Right lobe of liver (tissue), 6 donors: Measurements from ENCODE around the gene SNX8. TPM values are rescaled to one million over a fixed set of nuclear protein-coding genes. Genes with fewer than 3 reads are reported as not detected.

Source experiments
- ATAC-seq, 4 donors: fragments of 200-7000 bp; cut with Tn5 transposase; one replicate each; pipeline ENCODE4 v1.9.1; 2020; ENCODE audit warnings: mild to moderate bottlenecking in 4 of 4, moderate library complexity in 4 of 4
- DNase-seq, 3 donors: peaks; one replicate each; pipeline ENCODE4 v3.0.0-alpha.2; 2020
- H3K27ac ChIP-seq, 3 donors: fragments of 200-600 bp; one replicate each; pipeline ENCODE4 v1.8.0; 2022
- H3K27me3 ChIP-seq, 2 donors: fragments of 200-600 bp; one replicate each; pipeline ENCODE4 v1.8.0; 2022
- H3K36me3 ChIP-seq, 4 donors: fragments of 200-600 bp; sonication (generic) in 1 of 4; one replicate each; pipeline versions ENCODE4 v1.5.1 to v1.8.0; 2017 to 2022; ENCODE audit warnings: control low read depth in 1 of 4
- H3K4me1 ChIP-seq, 4 donors: fragments of 200-600 bp; sonication (generic) in 1 of 4; one replicate each; pipeline versions ENCODE4 v1.5.1 to v1.8.0; 2017 to 2022; ENCODE audit warnings: control low read depth in 1 of 4
- H3K4me3 ChIP-seq, 3 donors: fragments of 200-600 bp; one replicate each; pipeline ENCODE4 v1.8.0; 2022
- H3K9me3 ChIP-seq, 4 donors: fragments of 200-600 bp; sonication (generic) in 1 of 4; one replicate each; pipeline versions ENCODE4 v1.5.1 to v1.8.0; 2017 to 2022; ENCODE audit warnings: control low read depth in 1 of 4
- CTCF ChIP-seq, 4 donors: fragments of 200-600 bp in 3 of 4; fragments of 450-650 bp in 1 of 4; IDR thresholded peaks; one replicate each; pipeline versions ENCODE4 v1.5.1 to v1.8.0; 2016 to 2022; ENCODE audit warnings: antibody characterized with exemption in 4 of 4, mild to moderate bottlenecking in 2 of 4
- POLR2A ChIP-seq: fragments of 450-650 bp; IDR thresholded peaks from one replicate; pipeline ENCODE4 v1.6.1; 2017; ENCODE audit warnings: antibody characterized with exemption, mild to moderate bottlenecking
- WGBS: methylation state at CpG from one replicate; pipeline ENCODE4 v1.1.6; 2018; ENCODE audit warnings: low coverage, low lambda C conversion rate; ENCODE audit not compliant: insufficient coverage; ENCODE audit errors: missing lambda C conversion rate; 5-methylcytosine and 5-hydroxymethylcytosine counted together
- intact Hi-C, 2 donors: fragments of 100-400 bp; cut with DNase I; formaldehyde crosslinking; loops; one replicate each; pipeline versions ENCODE4 v1.11.2 to v1.14.1; 2022
- total RNA-seq, 6 experiments: library from RNA; depleted of rRNA in 2 of 6; stranded (reverse); fragments of >200 nt in 2 of 6; fragmentation: NEBNext Ultra II Directional in 3 of 6; extraction: Animal tissue kit (Norgen Biotek cat#: 25700) in 3 of 6; gene quantifications; one replicate each; pipeline versions ENCODE4 v1.1.0 to v1.2.4, GENCODE V29; 2016 to 2023
- donor health status: DM: no; HTN: yes; CAD: no.
- donor health status: DM: no; HTN: no; CAD: no.
- donor health status: DM: no; HTN: no; CAD: no.
- donor health status: DM: no; HTN: yes; CAD: no.
- donor health status: DM: no; HTN: yes; CAD: no.

The SNX8 gene
- total RNA-seq, 6 experiments from 2014 or later: 9.1 to 26.2 (median 13.0) TPM

DNA sequence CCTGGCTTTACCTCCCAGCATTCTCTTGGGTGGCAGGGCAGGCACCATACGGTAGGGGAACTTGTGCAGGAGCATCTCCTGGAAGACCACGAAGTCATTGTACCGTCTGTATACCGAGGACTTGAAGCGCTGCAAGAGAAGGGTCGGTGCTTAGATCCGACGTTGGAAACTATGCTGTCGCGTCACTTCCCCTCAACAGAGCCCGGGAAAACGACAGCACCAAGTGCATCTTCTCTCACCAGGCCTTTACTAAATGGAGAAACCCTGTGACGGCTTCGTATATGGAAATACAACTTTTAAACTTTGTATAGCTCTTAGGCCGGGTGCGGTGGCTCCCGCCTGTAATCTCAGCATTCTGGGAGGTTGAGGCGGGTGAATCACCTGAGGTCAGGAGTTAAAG, 39.1 kb downstream of the SNX8 start:
- no peak overlapping the region for H3K4me3 ChIP-seq
- H3K36me3 ChIP-seq: no peaks in the 10 kb centered on the region
- H3K9me3 ChIP-seq: no peaks in the 10 kb centered on the region
- intact Hi-C loops: no loop called here
- 72% methylated on average over 8 of the region's 18 CpGs for WGBS
- peaks cover 0 to 5% (median 1%) of the 10 kb centered on the region in 4 donors for H3K4me1 ChIP-seq
- ATAC-seq: no peak
- H3K27me3 ChIP-seq: no peaks in the 10 kb centered on the region
- TF ChIP-seq CTCF (IDR thresholded peaks at IDR 0.05) (no peak), POLR2A (no peak)
- no peak for DNase-seq
- no peak overlapping the region for H3K27ac ChIP-seq

DNA sequence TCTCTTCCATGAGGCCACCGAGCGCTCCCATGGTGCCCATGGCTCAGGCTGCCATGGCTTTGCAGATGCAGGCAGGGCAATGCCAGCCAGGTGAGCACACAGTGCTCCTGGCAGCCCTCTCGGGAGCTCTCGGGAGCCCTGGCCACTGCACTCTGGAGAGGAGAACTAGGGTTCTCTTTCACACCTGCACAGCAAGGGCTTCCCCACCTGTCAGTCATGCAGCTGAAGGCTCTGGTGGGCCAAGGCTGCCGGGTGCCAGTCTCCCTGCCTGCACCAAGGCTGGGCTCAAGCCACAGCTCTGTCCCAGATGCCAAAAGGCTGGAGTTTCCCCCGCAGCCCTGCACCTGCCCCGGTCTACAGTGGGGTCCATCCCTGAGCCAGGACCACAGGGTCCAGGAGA, 39.6 kb downstream of the SNX8 start:
- TF ChIP-seq POLR2A (no peak), CTCF (IDR thresholded peaks at IDR 0.05) (no peak)

GRCh38 chr7:2273866-2274265, 40.4 kb downstream of the SNX8 start:
- intact Hi-C loops: no loop called here
- Histone ChIP-seq H3K27ac (no peak overlapping the region), H3K4me3 (no peak overlapping the region), H3K27me3 (no peaks in the 10 kb centered on the region), H3K4me1 (no peaks in the 10 kb centered on the region), H3K9me3 (no peaks in the 10 kb centered on the region), H3K36me3 (no peaks in the 10 kb centered on the region)
- ATAC-seq (no peak), DNase-seq (no peak)
- WGBS: 100% methylated on average over 2 of the region's 20 CpGs
- TF ChIP-seq POLR2A (no peak), CTCF (IDR thresholded peaks at IDR 0.05) (no peak)

More for the DNA sequence above, 39.6 kb downstream of the SNX8 start:
- intact Hi-C loops: no loop called here
- Histone ChIP-seq H3K4me3 (no peak overlapping the region), H3K4me1 (peaks cover 0 to under 1% (median 0%) of the 10 kb centered on the region in 4 donors), H3K27ac (no peak overlapping the region), H3K36me3 (no peaks in the 10 kb centered on the region), H3K9me3 (no peaks in the 10 kb centered on the region), H3K27me3 (no peaks in the 10 kb centered on the region)
- DNase-seq (no peak), ATAC-seq (no peak)
- WGBS: 50% methylated on average over 2 of the region's 7 CpGs

DNA sequence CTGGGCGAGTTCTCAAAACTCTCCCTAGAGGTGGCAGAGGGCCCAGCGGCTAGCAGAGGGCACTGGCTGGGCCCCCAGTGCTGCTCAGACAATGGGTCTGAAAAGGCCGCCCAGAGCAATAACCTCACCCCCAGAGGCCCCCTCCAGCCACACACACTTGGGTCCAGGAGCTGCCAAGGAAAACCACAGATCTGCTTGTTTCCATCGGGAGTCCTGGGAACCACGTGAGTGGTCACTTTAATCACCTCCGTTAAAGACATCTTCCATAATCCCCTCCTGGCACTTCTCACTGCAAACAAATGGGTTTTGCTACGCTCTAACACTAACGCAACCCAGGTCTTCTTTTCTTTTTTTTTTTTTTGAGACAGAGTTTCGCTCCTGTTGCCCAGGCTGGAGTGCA, 42.2 kb downstream of the SNX8 start:
- intact Hi-C loops: no loop called here
- WGBS: 100% methylated on average over 1 of the region's 9 CpGs
- no peaks in the 10 kb centered on the region for H3K36me3 ChIP-seq
- TF ChIP-seq POLR2A (no peak), CTCF (IDR thresholded peaks at IDR 0.05) (no peak)
- no peak for ATAC-seq
- DNase-seq: no peak
- no peaks in the 10 kb centered on the region for H3K27me3 ChIP-seq
- H3K9me3 ChIP-seq: no peaks in the 10 kb centered on the region
- H3K4me1 ChIP-seq: no peaks in the 10 kb centered on the region
- no peak overlapping the region for H3K4me3 ChIP-seq
- H3K27ac ChIP-seq: no peak overlapping the region
